ENCODE data around the gene TRIM63.

GRCh38 chr1:26079960-26080814, 12.8 kb upstream of the TRIM63 start:
- no peak for TF ChIP-seq CTCF (conservative IDR thresholded peaks at IDR 0.05; ENCODE audit: low read length)
- no peak for TF ChIP-seq EZH2phosphoT487 (IDR thresholded peaks at IDR 0.05; ENCODE audit: borderline replicate concordance, low read depth, low read length)

Measured in OCI-LY7 (cell line).